DND-41 (cell line): ENCODE measurements around the gene KIAA1958.

Source experiments
- ATAC-seq: fragments of 200-7000 bp; cut with Tn5 transposase; 3 replicates; pipeline ENCODE4 v1.9.1; 2021; ENCODE audit warnings: low read depth; ENCODE audit not compliant: insufficient read depth
- DNase-seq: peaks from one replicate; pipeline ENCODE4 v3.0.0-alpha.2; 2020
- H2AFZ ChIP-seq: 2 replicates; pipeline ENCODE4 v1.6.0; 2012; ENCODE audit warnings: low read depth, low read length
- H3K27ac ChIP-seq: 2 replicates; pipeline ENCODE4 v1.5.1; 2012; ENCODE audit warnings: low read length, inconsistent platforms
- H3K27me3 ChIP-seq: fragments of 200-600 bp; sonication (generic); 2 replicates; pipeline ENCODE4 v1.6.0; 2012; ENCODE audit warnings: low read length, mild to moderate bottlenecking, inconsistent platforms; ENCODE audit not compliant: insufficient read depth, poor library complexity
- H3K36me3 ChIP-seq: 2 replicates; pipeline ENCODE4 v1.5.1; 2012; ENCODE audit warnings: low read length, inconsistent platforms; ENCODE audit not compliant: insufficient read depth
- H3K4me1 ChIP-seq: 2 replicates; pipeline ENCODE4 v1.5.1; 2012; ENCODE audit warnings: mild to moderate bottlenecking, low read length; ENCODE audit not compliant: insufficient read depth
- H3K4me2 ChIP-seq: 2 replicates; pipeline ENCODE4 v1.6.0; 2012; ENCODE audit warnings: mild to moderate bottlenecking, moderate library complexity, low read length, inconsistent platforms; ENCODE audit not compliant: insufficient read depth
- H3K4me3 ChIP-seq, 2 experiments: fragments of 200-600 bp in 1 of 2; shearing (Covaris generic) in 1 of 2; 2 replicates each; pipeline ENCODE4 v1.5.1; 2012 to 2016; ENCODE audit warnings: inconsistent platforms in 2 of 2, low read length in 2 of 2, mild to moderate bottlenecking in 2 of 2, low read depth in 1 of 2, moderate library complexity in 1 of 2
- H3K79me2 ChIP-seq: 2 replicates; pipeline ENCODE4 v1.6.0; 2012; ENCODE audit warnings: low read length, inconsistent platforms; ENCODE audit not compliant: insufficient read depth
- H3K9ac ChIP-seq: 2 replicates; pipeline ENCODE4 v1.6.0; 2012; ENCODE audit warnings: low read depth, mild to moderate bottlenecking, inconsistent platforms, low read length, moderate library complexity
- H3K9me3 ChIP-seq: 2 replicates; pipeline ENCODE4 v1.5.1; 2012; ENCODE audit warnings: low read length, moderate library complexity, mild to moderate bottlenecking, inconsistent platforms; ENCODE audit not compliant: insufficient read depth, severe bottlenecking
- H4K20me1 ChIP-seq: 2 replicates; pipeline ENCODE4 v1.6.0; 2012; ENCODE audit warnings: low read length; ENCODE audit not compliant: insufficient read depth
- CTCF ChIP-seq: IDR thresholded peaks from 2 replicates; pipeline ENCODE4 v1.5.1; 2012; ENCODE audit warnings: borderline replicate concordance, low read length, moderate library complexity, mild to moderate bottlenecking; ENCODE audit not compliant: poor library complexity, severe bottlenecking; ENCODE audit errors: extremely low read depth
- EZH2 ChIP-seq: IDR thresholded peaks from 3 replicates; pipeline ENCODE4 v1.6.1; 2012; ENCODE audit warnings: borderline replicate concordance, low read depth, mild to moderate bottlenecking, moderate library complexity, low read length, inconsistent platforms; ENCODE audit not compliant: severe bottlenecking

The KIAA1958 gene

GRCh38 chr9:112664531-112664930, 177.9 kb downstream of the KIAA1958 start:
- no peaks in the 10 kb centered on the region for H3K27me3 ChIP-seq
- peaks cover 7% of the 10 kb centered on the region for H3K36me3 ChIP-seq
- DNase-seq (no peak), ATAC-seq (no peak)
- no peak overlapping the region for H3K27ac ChIP-seq
- H2AFZ ChIP-seq, result no peak overlapping the region
- no peaks in the 10 kb centered on the region for H3K9me3 ChIP-seq
- no peak for TF ChIP-seq CTCF
- TF ChIP-seq EZH2, result no peak
- H3K79me2 ChIP-seq, result no peaks in the 10 kb centered on the region
- no peaks in the 10 kb centered on the region for H3K4me1 ChIP-seq
- H3K9ac ChIP-seq, result no peak overlapping the region
- no peak overlapping the region for H3K4me2 ChIP-seq
- no peak overlapping the region for H3K4me3 ChIP-seq
- H4K20me1 ChIP-seq, result no peaks in the 10 kb centered on the region

- H2AFZ ChIP-seq, result no peak overlapping the region
- no peak overlapping the region for H3K4me2 ChIP-seq
- no peaks in the 10 kb centered on the region for H3K27me3 ChIP-seq
- no peaks in the 10 kb centered on the region for H4K20me1 ChIP-seq
- no peak overlapping the region for H3K4me3 ChIP-seq
- TF ChIP-seq EZH2, result no peak
- TF ChIP-seq CTCF, result no peak
- H3K36me3 ChIP-seq, result no peaks in the 10 kb centered on the region
- H3K79me2 ChIP-seq, result no peaks in the 10 kb centered on the region
- no peak overlapping the region for H3K27ac ChIP-seq
- no peaks in the 10 kb centered on the region for H3K9me3 ChIP-seq
- ATAC-seq (no peak), DNase-seq (no peak)
- H3K9ac ChIP-seq, result no peak overlapping the region
- no peaks in the 10 kb centered on the region for H3K4me1 ChIP-seq
These were observed 178.7 kb downstream of the KIAA1958 start for GRCh38 chr9:112665347-112665746.

- no peak overlapping the region for H2AFZ ChIP-seq
- ATAC-seq (no peak), DNase-seq (no peak)
- no peak overlapping the region for H3K9ac ChIP-seq
- no peak overlapping the region for H3K4me2 ChIP-seq
- H3K4me3 ChIP-seq, result no peak overlapping the region
- no peaks in the 10 kb centered on the region for H3K36me3 ChIP-seq
- H3K4me1 ChIP-seq, result no peaks in the 10 kb centered on the region
- H3K27me3 ChIP-seq, result no peaks in the 10 kb centered on the region
- no peaks in the 10 kb centered on the region for H3K9me3 ChIP-seq
- H3K79me2 ChIP-seq, result no peaks in the 10 kb centered on the region
- no peaks in the 10 kb centered on the region for H4K20me1 ChIP-seq
- no peak overlapping the region for H3K27ac ChIP-seq
- TF ChIP-seq CTCF (no peak), EZH2 (no peak)
These were observed 182.7 kb downstream of the KIAA1958 start for GRCh38 chr9:112669326-112669725.
